GM19397 (cell line): ENCODE data around the gene NDUFB8.

ENCODE experiments used
- ATAC-seq: cut with Tn5 transposase; IDR thresholded peaks from one replicate; pipeline ENCODE4 v1.9.1; 2021; ENCODE audit warnings: mild to moderate bottlenecking, moderate library complexity; ENCODE audit not compliant: unreplicated experiment

Gene NDUFB8

DNA sequence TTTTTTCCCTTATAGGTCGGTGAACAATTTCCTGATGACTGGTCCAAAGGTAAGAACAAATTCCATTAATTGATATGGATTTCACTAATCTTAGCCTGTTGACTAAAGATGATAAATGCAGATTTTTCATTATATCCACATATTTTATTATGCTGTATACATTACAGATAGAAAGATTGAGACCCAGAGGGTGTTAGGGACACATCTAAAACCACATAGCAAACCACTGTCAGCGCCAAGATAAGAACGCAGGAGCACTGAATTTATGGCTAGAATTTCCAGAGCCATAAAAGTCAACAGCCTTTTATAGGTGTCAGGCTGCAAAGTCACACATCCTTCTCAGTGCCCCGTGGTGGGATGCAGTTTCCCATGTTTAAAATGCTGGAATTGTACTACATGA is 50.6 kb downstream of the NDUFB8 start:
- no peak for ATAC-seq

DNA sequence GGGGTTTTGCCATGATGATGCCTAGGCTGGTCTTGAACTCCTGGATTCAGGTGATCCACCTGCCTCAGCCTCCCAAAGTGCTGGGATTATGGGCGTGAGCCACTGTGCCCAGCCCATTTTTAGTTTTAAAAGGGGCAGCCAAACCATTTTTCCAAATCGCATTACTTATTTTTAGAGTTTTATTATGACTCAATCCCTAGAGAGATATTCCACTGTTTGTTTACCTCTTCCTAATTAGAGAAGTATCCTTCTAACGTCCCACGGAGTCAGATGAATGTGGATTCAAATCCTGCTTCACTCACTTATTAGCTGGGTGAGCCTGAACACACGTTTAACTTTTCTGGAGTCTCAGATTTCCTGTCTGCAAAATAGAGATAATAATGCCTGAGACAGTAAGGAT is 51.7 kb downstream of the NDUFB8 start:
- no peak for ATAC-seq
